ENCODE measurements around the gene COX4I2.
A peak's percentile ranks its signal among the peaks of the same experiment; 100 is the strongest.

Gene COX4I2

DNA sequence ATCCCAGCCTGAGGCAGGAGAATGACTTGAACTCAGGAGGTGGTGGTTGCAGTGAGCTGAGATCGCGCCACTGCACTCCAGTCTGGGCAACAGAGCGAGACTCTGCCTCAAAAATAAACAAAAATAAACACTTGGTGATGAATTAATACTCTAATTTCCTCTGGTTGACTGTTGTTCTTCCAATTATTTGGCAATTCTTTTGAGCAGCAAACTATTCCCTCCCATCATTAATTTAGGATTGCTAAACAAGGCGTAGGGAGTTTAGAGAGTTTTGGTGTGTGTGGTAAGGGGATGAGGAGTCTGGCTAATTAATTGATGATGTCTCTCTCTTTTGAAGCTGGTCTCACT, 35.3 kb upstream of the COX4I2 start:
- Histone ChIP-seq H3F3A (ENCODE audit: insufficient read depth, low read length) (0 out of 2 replicates have a peak, but pooled peaks cover 2% of the 10 kb centered on the region), H3K4me3 (ENCODE audit: low read length) (no peak overlapping the region)

DNA sequence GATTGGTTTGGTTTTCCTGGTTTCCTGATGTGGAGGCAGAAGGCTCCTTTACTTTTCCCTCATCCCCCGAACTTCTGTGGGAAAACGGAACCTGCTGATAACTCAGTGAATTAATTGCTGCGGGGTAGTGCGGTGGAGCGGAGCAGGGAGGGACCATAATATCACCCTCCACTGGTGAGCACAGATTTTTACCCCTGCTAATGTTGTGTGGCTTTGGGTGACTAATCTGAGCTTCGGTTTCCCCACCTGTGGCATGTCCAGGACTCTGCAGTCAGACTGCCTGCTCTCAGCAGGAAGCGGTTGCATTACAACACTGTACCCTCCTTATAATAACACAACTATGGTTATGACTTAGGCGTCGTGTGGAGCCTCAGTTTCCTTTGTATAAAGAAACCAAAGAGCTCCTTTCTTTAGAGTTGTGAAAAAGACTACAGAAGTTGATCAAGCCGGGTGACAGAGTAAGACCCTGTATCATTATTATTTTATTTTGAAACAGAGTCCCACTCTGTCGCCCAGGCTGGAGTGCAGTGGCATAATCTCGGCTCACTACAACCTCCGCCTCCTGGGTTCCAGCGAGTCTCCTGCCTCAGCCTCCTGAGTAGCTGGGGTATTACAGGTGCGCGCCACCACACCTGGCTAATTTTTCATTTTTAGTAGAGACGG, 34.8 kb upstream of the COX4I2 start:
- H3K27me3 ChIP-seq (replicated peaks; ENCODE audit: insufficient read depth, low read length): peaks cover 12% of the 10 kb centered on the region
- no peaks in the 10 kb centered on the region for H3K79me2 ChIP-seq (ENCODE audit: low read length)
- H3K4me1 ChIP-seq (ENCODE audit: low read length): no peaks in the 10 kb centered on the region; the same call in 1 of the 2 replicates
- H3F3A ChIP-seq (ENCODE audit: insufficient read depth, low read length): 0 out of 2 replicates have a peak, but pooled peaks cover 2% of the 10 kb centered on the region
- DNase-seq: peak; percentile 47
- no peak overlapping the region for H3K9ac ChIP-seq (ENCODE audit: low read length)
- peak overlapping the region; percentile 7; the same call in 1 of the 2 replicates for H3K4me2 ChIP-seq (ENCODE audit: low read depth, low read length)
- H3K9me3 ChIP-seq (replicated peaks; ENCODE audit: insufficient read depth, low read length): no peaks in the 10 kb centered on the region
- no peak overlapping the region for H2AFZ ChIP-seq (ENCODE audit: low read length)
- TF ChIP-seq EZH2phosphoT487 (IDR thresholded peaks at IDR 0.05; ENCODE audit: low read length) (no peak), EZH2 (optimal IDR thresholded peaks at IDR 0.05; ENCODE audit: low read depth, low read length) (no peak)
- TF ChIP-seq, protein P1, sequence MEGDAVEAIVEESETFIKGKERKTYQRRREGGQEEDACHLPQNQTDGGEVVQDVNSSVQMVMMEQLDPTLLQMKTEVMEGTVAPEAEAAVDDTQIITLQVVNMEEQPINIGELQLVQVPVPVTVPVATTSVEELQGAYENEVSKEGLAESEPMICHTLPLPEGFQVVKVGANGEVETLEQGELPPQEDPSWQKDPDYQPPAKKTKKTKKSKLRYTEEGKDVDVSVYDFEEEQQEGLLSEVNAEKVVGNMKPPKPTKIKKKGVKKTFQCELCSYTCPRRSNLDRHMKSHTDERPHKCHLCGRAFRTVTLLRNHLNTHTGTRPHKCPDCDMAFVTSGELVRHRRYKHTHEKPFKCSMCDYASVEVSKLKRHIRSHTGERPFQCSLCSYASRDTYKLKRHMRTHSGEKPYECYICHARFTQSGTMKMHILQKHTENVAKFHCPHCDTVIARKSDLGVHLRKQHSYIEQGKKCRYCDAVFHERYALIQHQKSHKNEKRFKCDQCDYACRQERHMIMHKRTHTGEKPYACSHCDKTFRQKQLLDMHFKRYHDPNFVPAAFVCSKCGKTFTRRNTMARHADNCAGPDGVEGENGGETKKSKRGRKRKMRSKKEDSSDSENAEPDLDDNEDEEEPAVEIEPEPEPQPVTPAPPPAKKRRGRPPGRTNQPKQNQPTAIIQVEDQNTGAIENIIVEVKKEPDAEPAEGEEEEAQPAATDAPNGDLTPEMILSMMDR (IDR thresholded peaks at IDR 0.05; ENCODE audit: low read length): no peak
- no peaks in the 10 kb centered on the region for H4K20me1 ChIP-seq (ENCODE audit: insufficient read depth, low read length)
- H3K27ac ChIP-seq (ENCODE audit: low read length): no peak overlapping the region
- H3K36me3 ChIP-seq (replicated peaks; ENCODE audit: insufficient read depth, low read length): no peaks in the 10 kb centered on the region
- H3K9me2 ChIP-seq (replicated peaks; ENCODE audit: insufficient read depth, low read length): no peaks in the 10 kb centered on the region
- H3K4me3 ChIP-seq (ENCODE audit: low read length): no peak overlapping the region

More for the DNA sequence above, 35.3 kb upstream of the COX4I2 start:
- no peak for DNase-seq
- Histone ChIP-seq H4K20me1 (ENCODE audit: insufficient read depth, low read length) (no peaks in the 10 kb centered on the region), H3K36me3 (replicated peaks; ENCODE audit: insufficient read depth, low read length) (no peaks in the 10 kb centered on the region), H3K9ac (ENCODE audit: low read length) (no peak overlapping the region), H3K4me2 (ENCODE audit: low read depth, low read length) (no peak overlapping the region), H3K4me1 (ENCODE audit: low read length) (no peaks in the 10 kb centered on the region; the same call in 1 of the 2 replicates), H2AFZ (ENCODE audit: low read length) (no peak overlapping the region), H3K27me3 (replicated peaks; ENCODE audit: insufficient read depth, low read length) (peaks cover 12% of the 10 kb centered on the region), H3K79me2 (ENCODE audit: low read length) (no peaks in the 10 kb centered on the region), H3K9me3 (replicated peaks; ENCODE audit: insufficient read depth, low read length) (no peaks in the 10 kb centered on the region), H3K9me2 (replicated peaks; ENCODE audit: insufficient read depth, low read length) (no peaks in the 10 kb centered on the region), H3K27ac (ENCODE audit: low read length) (no peak overlapping the region)
- TF ChIP-seq, protein P1 (IDR thresholded peaks at IDR 0.05; ENCODE audit: low read length): no peak

DNA sequence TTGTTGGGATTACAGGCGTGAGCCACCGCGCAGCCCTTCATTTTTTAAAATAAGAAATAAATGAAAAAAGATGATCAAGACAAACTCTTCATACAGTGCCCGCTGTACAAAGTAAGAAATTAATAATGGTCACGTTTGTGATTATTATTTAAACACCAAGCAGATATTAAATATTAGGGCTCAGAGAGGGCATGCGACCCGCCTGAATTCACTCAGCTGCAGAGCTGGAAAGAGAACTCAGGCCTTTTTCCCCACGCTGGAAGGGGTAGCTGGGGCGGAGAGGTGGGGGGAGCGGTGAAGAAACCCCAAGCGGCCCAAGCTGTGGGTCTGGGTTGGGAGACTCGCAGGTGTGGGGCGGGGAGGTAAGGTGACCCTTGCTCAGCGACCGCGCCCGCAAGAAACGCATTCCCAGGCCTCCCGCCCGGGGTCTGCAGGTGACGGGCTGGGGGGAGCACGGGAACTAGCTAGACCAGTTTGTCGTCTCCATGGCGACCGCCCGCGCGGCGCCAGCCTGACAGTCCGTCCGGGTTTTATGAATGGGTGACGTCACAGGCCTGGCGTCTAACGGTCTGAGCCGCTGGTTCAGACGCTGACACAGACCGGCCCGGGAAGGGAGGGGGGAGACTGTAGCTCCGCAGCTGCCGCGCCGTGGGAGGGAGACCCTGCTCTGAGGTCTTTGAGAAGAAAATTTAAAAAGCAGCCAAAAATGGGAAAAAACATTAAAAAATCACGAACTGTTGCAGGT, 33.7 kb upstream of the COX4I2 start:
- peak overlapping the region; percentile 96 for H3K4me2 ChIP-seq (ENCODE audit: low read depth, low read length)
- peak; percentile 84 for DNase-seq
- 0 out of 2 replicates have a peak, but pooled peaks cover 2% of the 10 kb centered on the region for H3F3A ChIP-seq (ENCODE audit: insufficient read depth, low read length)
- H3K79me2 ChIP-seq (ENCODE audit: low read length): no peaks in the 10 kb centered on the region
- peak overlapping the region; percentile 33; the same call in 1 of the 2 replicates for H3K9ac ChIP-seq (ENCODE audit: low read length)
- no peak overlapping the region for H3K27ac ChIP-seq (ENCODE audit: low read length)
- no peaks in the 10 kb centered on the region for H3K9me3 ChIP-seq (replicated peaks; ENCODE audit: insufficient read depth, low read length)
- H3K4me3 ChIP-seq (ENCODE audit: low read length): peak overlapping the region; percentile 77
- no peaks in the 10 kb centered on the region; the same call in 1 of the 2 replicates for H3K4me1 ChIP-seq (ENCODE audit: low read length)
- TF ChIP-seq EZH2 (optimal IDR thresholded peaks at IDR 0.05; ENCODE audit: low read depth, low read length): no peak
- no peak for TF ChIP-seq EZH2phosphoT487 (IDR thresholded peaks at IDR 0.05; ENCODE audit: low read length)
- TF ChIP-seq, protein P1 (IDR thresholded peaks at IDR 0.05; ENCODE audit: low read length): no peak
- no peaks in the 10 kb centered on the region for H4K20me1 ChIP-seq (ENCODE audit: insufficient read depth, low read length)
- peak overlapping the region; percentile 77 for H2AFZ ChIP-seq (ENCODE audit: low read length)
- peaks cover 12% of the 10 kb centered on the region for H3K27me3 ChIP-seq (replicated peaks; ENCODE audit: insufficient read depth, low read length)
- H3K36me3 ChIP-seq (replicated peaks; ENCODE audit: insufficient read depth, low read length): no peaks in the 10 kb centered on the region
- H3K9me2 ChIP-seq (replicated peaks; ENCODE audit: insufficient read depth, low read length): no peaks in the 10 kb centered on the region

All from MM.1S (cell line).